ENCODE results near the gene ZMIZ2. TPM values are rescaled to one million over a fixed set of nuclear protein-coding genes. Genes with fewer than 3 reads are reported as not detected.
"Not testable (repeated sequence)": the region's sequence is repeated elsewhere in the genome, so short reads cannot be mapped to it uniquely, and the experiment has no call there.

Gene ZMIZ2
- 5.1 and 9.1 TPM in 2 replicates for total RNA-seq
- 3.9 and 5.5 TPM in 2 replicates for polyA plus RNA-seq
- 21.8 and 26.6 TPM in 2 replicates for polyA plus RNA-seq (2012)
- polyA minus RNA-seq (ENCODE audit: low replicate concordance), result 27.3 and 39.5 TPM in 2 replicates

GRCh38 chr7:44748045-44748947, at the start of gene ZMIZ2:
Gene ZMIZ2, plus strand, starts transcription at chr7:44748847. Its CDS starts 7,403 bp downstream, at chr7:44756250.
- TF ChIP-seq CTCF (conservative IDR thresholded peaks at IDR 0.05 in 1 of 2, IDR thresholded peaks at IDR 0.05 in 1 of 2; ENCODE audit: low read depth in 1 of 2, low read length in 2 of 2) (no peak), EZH2 (IDR thresholded peaks at IDR 0.05; ENCODE audit: low read length, missing control alignments) (no peak)
- DNase-seq (ENCODE audit: low read depth in 2 of 2), result peak; percentile 79 to 87
- Histone ChIP-seq H3K4me1 (ENCODE audit: control insufficient read depth, extremely low read depth, insufficient read depth, low read length) (peaks cover 5% of the 10 kb centered on the region), H4K20me1 (ENCODE audit: control insufficient read depth, extremely low read depth, insufficient read depth, low read length) (no peaks in the 10 kb centered on the region), H3K9ac (ENCODE audit: insufficient read depth, low read length) (peak within 1 kb of the TSS; percentile 91), H3K27ac (ENCODE audit: insufficient read depth, low read length) (peak within 1 kb of the TSS; percentile 88), H3K4me3 (replicated peaks in 1 of 4; ENCODE audit: control extremely low read depth in 1 of 4, insufficient read depth in 1 of 4, low read depth in 3 of 4, low read length in 4 of 4) (peak within 1 kb of the TSS; percentile 73 to 79 (median 76)), H3K36me3 (ENCODE audit: control insufficient read depth, insufficient read depth, low read length) (no peaks in the 10 kb centered on the region), H3K4me2 (ENCODE audit: extremely low read depth, insufficient read depth, low read length) (peak within 1 kb of the TSS; percentile 90), H3K27me3 (ENCODE audit: control insufficient read depth, insufficient read depth, low read length) (no peaks in the 10 kb centered on the region), H3K9me3 (ENCODE audit: control insufficient read depth, insufficient read depth, low read depth, low read length) (no peaks in the 10 kb centered on the region), H2AFZ (ENCODE audit: low read length) (peak within 1 kb of the TSS; percentile 84), H3K79me2 (ENCODE audit: control insufficient read depth, insufficient read depth, low read length) (peaks cover 23% of the 10 kb centered on the region)

- H3K27me3 ChIP-seq (ENCODE audit: control insufficient read depth, insufficient read depth, low read length); H3K9ac ChIP-seq (ENCODE audit: insufficient read depth, low read length); H3K27ac ChIP-seq (ENCODE audit: insufficient read depth, low read length); H3K4me1 ChIP-seq (ENCODE audit: control insufficient read depth, extremely low read depth, insufficient read depth, low read length); H3K4me2 ChIP-seq (ENCODE audit: extremely low read depth, insufficient read depth, low read length); H3K79me2 ChIP-seq (ENCODE audit: control insufficient read depth, insufficient read depth, low read length); H2AFZ ChIP-seq (ENCODE audit: low read length); H4K20me1 ChIP-seq (ENCODE audit: control insufficient read depth, extremely low read depth, insufficient read depth, low read length); H3K4me3 ChIP-seq (replicated peaks in 1 of 4; ENCODE audit: control extremely low read depth in 1 of 4, insufficient read depth in 1 of 4, low read depth in 3 of 4, low read length in 4 of 4); H3K9me3 ChIP-seq (ENCODE audit: control insufficient read depth, insufficient read depth, low read depth, low read length); DNase-seq (ENCODE audit: low read depth in 2 of 2): not testable (repeated sequence)
- H3K36me3 ChIP-seq (ENCODE audit: control insufficient read depth, insufficient read depth, low read length), result peaks cover 17% of the 10 kb centered on the region
Measured at GRCh38 chr7:44699598-44699997, 49.0 kb upstream of the ZMIZ2 start.

GRCh38 chr7:44700322-44700721, 48.3 kb upstream of the ZMIZ2 start:
- H3K79me2 ChIP-seq (ENCODE audit: control insufficient read depth, insufficient read depth, low read length), result no peaks in the 10 kb centered on the region
- H3K36me3 ChIP-seq (ENCODE audit: control insufficient read depth, insufficient read depth, low read length), result peaks cover 15% of the 10 kb centered on the region
- H3K9ac ChIP-seq (ENCODE audit: insufficient read depth, low read length), result no peak overlapping the region
- H2AFZ ChIP-seq (ENCODE audit: low read length), result no peak overlapping the region
- DNase-seq (ENCODE audit: low read depth in 2 of 2), result no peak
- TF ChIP-seq CTCF (conservative IDR thresholded peaks at IDR 0.05 in 1 of 2, IDR thresholded peaks at IDR 0.05 in 1 of 2; ENCODE audit: low read depth in 1 of 2, low read length in 2 of 2), result no peak
- TF ChIP-seq EZH2 (IDR thresholded peaks at IDR 0.05; ENCODE audit: low read length, missing control alignments), result no peak
- no peak overlapping the region for H3K27ac ChIP-seq (ENCODE audit: insufficient read depth, low read length)
- no peaks in the 10 kb centered on the region for H3K9me3 ChIP-seq (ENCODE audit: control insufficient read depth, insufficient read depth, low read depth, low read length)
- no peaks in the 10 kb centered on the region for H4K20me1 ChIP-seq (ENCODE audit: control insufficient read depth, extremely low read depth, insufficient read depth, low read length)
- H3K4me1 ChIP-seq (ENCODE audit: control insufficient read depth, extremely low read depth, insufficient read depth, low read length), result no peaks in the 10 kb centered on the region
- H3K4me2 ChIP-seq (ENCODE audit: extremely low read depth, insufficient read depth, low read length), result no peak overlapping the region
- H3K27me3 ChIP-seq (ENCODE audit: control insufficient read depth, insufficient read depth, low read length), result no peaks in the 10 kb centered on the region
- H3K4me3 ChIP-seq (replicated peaks in 1 of 4; ENCODE audit: control extremely low read depth in 1 of 4, insufficient read depth in 1 of 4, low read depth in 3 of 4, low read length in 4 of 4), result no peak overlapping the region

- not testable (repeated sequence) for H2AFZ ChIP-seq (ENCODE audit: low read length); H3K4me3 ChIP-seq (replicated peaks in 1 of 4; ENCODE audit: control extremely low read depth in 1 of 4, insufficient read depth in 1 of 4, low read depth in 3 of 4, low read length in 4 of 4); H4K20me1 ChIP-seq (ENCODE audit: control insufficient read depth, extremely low read depth, insufficient read depth, low read length); DNase-seq (ENCODE audit: low read depth in 2 of 2); H3K36me3 ChIP-seq (ENCODE audit: control insufficient read depth, insufficient read depth, low read length); H3K4me1 ChIP-seq (ENCODE audit: control insufficient read depth, extremely low read depth, insufficient read depth, low read length); H3K9me3 ChIP-seq (ENCODE audit: control insufficient read depth, insufficient read depth, low read depth, low read length); H3K9ac ChIP-seq (ENCODE audit: insufficient read depth, low read length); H3K27me3 ChIP-seq (ENCODE audit: control insufficient read depth, insufficient read depth, low read length); H3K4me2 ChIP-seq (ENCODE audit: extremely low read depth, insufficient read depth, low read length); H3K79me2 ChIP-seq (ENCODE audit: control insufficient read depth, insufficient read depth, low read length); H3K27ac ChIP-seq (ENCODE audit: insufficient read depth, low read length)
Measured at GRCh38 chr7:44703391-44703790, 45.3 kb upstream of the ZMIZ2 start.
